H1 (cell line): ENCODE measurements around the gene TRPV6. TPM values are rescaled to one million over a fixed set of nuclear protein-coding genes. Genes with fewer than 3 reads are reported as not detected.

Experiments
- CTCF ChIA-PET: fragments of 300-600 bp; sonication (Branson Sonifier 250); formaldehyde crosslinking; loops from one replicate; lab custom pipeline; 2021; ENCODE audit not compliant: partially characterized antibody; lab: Charles Lee
- POLR2A ChIA-PET: fragments of 300-600 bp; sonication (Branson Sonifier 250); formaldehyde crosslinking; loops from one replicate; lab custom pipeline; 2021; ENCODE audit warnings: inconsistent platforms; ENCODE audit not compliant: partially characterized antibody; lab: Charles Lee
- DNase-seq, 2 experiments: peaks; one replicate each; pipeline versions ENCODE4 v3.0.0 to v3.0.0-alpha.2; 2010 to 2022; ENCODE audit warnings: low spot score in 2 of 2, low read depth in 1 of 2, mixed read lengths in 1 of 2
- FAIRE-seq: peaks from 2 replicates; lab custom pipeline; 2011; peaks lifted over from hg19 to GRCh38; lab: Jason Lieb, UNC
- H2AFZ ChIP-seq: 2 replicates; pipeline ENCODE4 v1.8.1; 2012; ENCODE audit warnings: low read length, inconsistent platforms
- H2AK5ac ChIP-seq: 2 replicates; pipeline ENCODE4 v1.6.1; 2013; ENCODE audit warnings: low read depth, low read length
- H2BK120ac ChIP-seq: replicated peaks from 2 replicates; pipeline ENCODE3; 2013; ENCODE audit warnings: low read depth, low read length, inconsistent platforms
- H2BK12ac ChIP-seq: 2 replicates; pipeline ENCODE4 v1.6.1; 2013; ENCODE audit warnings: low read depth, low read length
- H2BK15ac ChIP-seq: 2 replicates; pipeline ENCODE4 v1.6.1; 2013; ENCODE audit warnings: low read length
- H2BK20ac ChIP-seq: 2 replicates; pipeline ENCODE4 v1.6.1; 2013; ENCODE audit warnings: low read length
- H2BK5ac ChIP-seq: 2 replicates; pipeline ENCODE4 v1.6.1; 2013; ENCODE audit warnings: low read depth, low read length
- H3K14ac ChIP-seq: 2 replicates; pipeline ENCODE4 v1.6.1; 2013; ENCODE audit warnings: inconsistent platforms; ENCODE audit not compliant: insufficient read length
- H3K18ac ChIP-seq: 2 replicates; pipeline ENCODE4 v1.6.1; 2013; ENCODE audit warnings: low read length; ENCODE audit errors: extremely low read depth
- H3K23ac ChIP-seq: 2 replicates; pipeline ENCODE4 v1.6.1; 2013; ENCODE audit warnings: inconsistent platforms; ENCODE audit not compliant: insufficient read length
- H3K23me2 ChIP-seq: 2 replicates; pipeline ENCODE4 v1.6.1; 2013; ENCODE audit warnings: low read depth, low read length
- H3K27ac ChIP-seq: 2 replicates; pipeline ENCODE4 v1.6.1; 2011; ENCODE audit warnings: low read depth, low read length, inconsistent platforms
- H3K27me3 ChIP-seq, 4 experiments: replicated peaks in 1 of 4; 1 replicate in 1 of 4; 2 replicates in 3 of 4; pipeline versions ENCODE4 v1.6.1 to v1.8.1; 2011 to 2013; ENCODE audit warnings: low read length in 3 of 4, mild to moderate bottlenecking in 3 of 4, inconsistent platforms in 2 of 4, mixed read lengths in 2 of 4, moderate library complexity in 1 of 4; ENCODE audit not compliant: control insufficient read depth in 3 of 4, insufficient read depth in 3 of 4; ENCODE audit errors: extremely low read depth in 1 of 4
- H3K36me3 ChIP-seq, 4 experiments: 2 replicates each; pipeline versions ENCODE4 v1.6.1 to v1.8.1; 2011 to 2013; ENCODE audit warnings: mild to moderate bottlenecking in 4 of 4, low read length in 3 of 4, moderate library complexity in 2 of 4, control low read depth in 1 of 4, inconsistent platforms in 1 of 4; ENCODE audit not compliant: insufficient read depth in 4 of 4, control insufficient read depth in 2 of 4
- H3K4ac ChIP-seq: replicated peaks from 2 replicates; pipeline ENCODE3; 2013; ENCODE audit warnings: low read length, low read depth, mixed read lengths, inconsistent platforms; ENCODE audit not compliant: insufficient read length
- H3K4me1 ChIP-seq, 4 experiments: replicated peaks in 1 of 4; 1 replicate in 1 of 4; 2 replicates in 3 of 4; pipeline versions ENCODE4 v1.6.1 to v1.8.1; 2011 to 2013; ENCODE audit warnings: low read length in 3 of 4, inconsistent platforms in 2 of 4, mixed read lengths in 1 of 4; ENCODE audit not compliant: insufficient read depth in 4 of 4, control insufficient read depth in 3 of 4
- H3K4me2 ChIP-seq, 2 experiments: 2 replicates each; pipeline versions ENCODE4 v1.6.1 to v1.8.1; 2011 to 2013; ENCODE audit warnings: low read depth in 2 of 2, low read length in 2 of 2, control low read depth in 1 of 2, inconsistent platforms in 1 of 2, mild to moderate bottlenecking in 1 of 2; ENCODE audit not compliant: insufficient read depth in 1 of 2
- H3K4me3 ChIP-seq, 4 experiments: fragments of 200-600, 300-600 bp in 1 of 4; sonication (generic), shearing (Covaris generic), sonication (Bioruptor Twin) in 1 of 4; 2 replicates each; pipeline versions ENCODE4 v1.5.1 to v1.8.1; 2011 to 2016; ENCODE audit warnings: low read length in 4 of 4, low read depth in 3 of 4, control low read depth in 2 of 4, inconsistent platforms in 2 of 4, mild to moderate bottlenecking in 2 of 4, mixed read lengths in 1 of 4, moderate library complexity in 1 of 4; ENCODE audit not compliant: insufficient read depth in 2 of 4; ENCODE audit errors: extremely low read depth in 1 of 4
- H3K56ac ChIP-seq: replicated peaks from 2 replicates; pipeline ENCODE3; 2013; ENCODE audit warnings: low read depth, mild to moderate bottlenecking, mixed read lengths, low read length, inconsistent platforms; ENCODE audit not compliant: insufficient read length
- H3K79me1 ChIP-seq: 2 replicates; pipeline ENCODE4 v1.6.1; 2013; ENCODE audit warnings: low read depth, low read length, control low read depth
- H3K79me2 ChIP-seq, 2 experiments: 2 replicates each; pipeline versions ENCODE4 v1.6.1 to v1.8.1; 2012 to 2013; ENCODE audit warnings: low read length in 2 of 2, mild to moderate bottlenecking in 2 of 2, inconsistent platforms in 1 of 2; ENCODE audit not compliant: insufficient read depth in 2 of 2, control insufficient read depth in 1 of 2
- H3K9ac ChIP-seq, 4 experiments: replicated peaks in 1 of 4; 1 replicate in 1 of 4; 2 replicates in 3 of 4; pipeline versions ENCODE4 v1.6.1 to v1.8.1; 2011 to 2013; ENCODE audit warnings: low read depth in 3 of 4, low read length in 3 of 4, control low read depth in 2 of 4, mild to moderate bottlenecking in 2 of 4, moderate library complexity in 2 of 4, inconsistent platforms in 1 of 4; ENCODE audit errors: extremely low read depth in 1 of 4
- H3K9me3 ChIP-seq, 2 experiments: 2 replicates each; pipeline versions ENCODE4 v1.6.1 to v1.8.1; 2012 to 2013; ENCODE audit warnings: mild to moderate bottlenecking in 2 of 2, moderate library complexity in 2 of 2, control low read depth in 1 of 2, inconsistent platforms in 1 of 2, low read depth in 1 of 2, low read length in 1 of 2, mixed read lengths in 1 of 2; ENCODE audit not compliant: insufficient read depth in 2 of 2
- H4K20me1 ChIP-seq, 2 experiments: replicated peaks in 1 of 2; 2 replicates each; pipeline versions ENCODE3 to v1.8.1; 2011 to 2013; ENCODE audit warnings: inconsistent platforms in 2 of 2, low read length in 2 of 2, mild to moderate bottlenecking in 1 of 2; ENCODE audit not compliant: insufficient read depth in 2 of 2, control insufficient read depth in 1 of 2
- H4K5ac ChIP-seq: 2 replicates; pipeline ENCODE4 v1.6.1; 2013; ENCODE audit warnings: low read length, low read depth, mixed read lengths, inconsistent platforms; ENCODE audit not compliant: insufficient read length
- H4K8ac ChIP-seq: 2 replicates; pipeline ENCODE4 v1.8.0; 2013; ENCODE audit warnings: mild to moderate bottlenecking, moderate library complexity, low read length, inconsistent platforms; ENCODE audit not compliant: insufficient read depth; ENCODE audit errors: extremely low read depth
- H4K91ac ChIP-seq: replicated peaks from 2 replicates; pipeline ENCODE3; 2013; ENCODE audit warnings: low read length, mixed read lengths, inconsistent platforms; ENCODE audit not compliant: insufficient read length
- ASH2L ChIP-seq: fragments of 200-600, 300-600 bp; sonication (generic); IDR thresholded peaks from one replicate; pipeline ENCODE4 v1.7.1; 2017; ENCODE audit warnings: low read length
- BRCA1 ChIP-seq: IDR thresholded peaks from 2 replicates; pipeline ENCODE4 v1.6.1; 2012; ENCODE audit warnings: low read depth, low read length, improper control_type of control experiment
- CBX8 ChIP-seq: fragments of 300-800, 300-1000 bp; sonication (generic); IDR thresholded peaks from 2 replicates; pipeline ENCODE4 v1.7.1; 2016; ENCODE audit warnings: low read depth, low read length, borderline replicate concordance
- CEBPB ChIP-seq: IDR thresholded peaks from 2 replicates; pipeline ENCODE4 v1.6.1; 2012; ENCODE audit warnings: low read depth, low read length
- CHD2 ChIP-seq: IDR thresholded peaks from 2 replicates; pipeline ENCODE4 v1.6.1; 2012; ENCODE audit warnings: low read length, improper control_type of control experiment
- EZH2 ChIP-seq: fragments of 200-600 bp; sonication (generic); IDR thresholded peaks from 2 replicates; pipeline ENCODE4 v1.7.1; 2012; ENCODE audit warnings: low read depth, mild to moderate bottlenecking, moderate library complexity, low read length, inconsistent platforms; ENCODE audit not compliant: severe bottlenecking
- GABPA ChIP-seq: IDR thresholded peaks from 2 replicates; pipeline ENCODE4 v1.6.1; 2011; ENCODE audit warnings: mild to moderate bottlenecking, low read length, moderate library complexity, borderline replicate concordance; ENCODE audit not compliant: insufficient read depth
- GTF2F1 ChIP-seq: IDR thresholded peaks from 2 replicates; pipeline ENCODE4 v1.6.1; 2012; ENCODE audit warnings: low read depth, low read length, improper control_type of control experiment, borderline replicate concordance
- HDAC2 ChIP-seq, 2 experiments: fragments of 300-600 bp in 1 of 2; sonication (generic) in 1 of 2; IDR thresholded peaks; 2 replicates each; pipeline ENCODE4 v1.6.1; 2011 to 2012; ENCODE audit warnings: low read depth in 2 of 2, low read length in 2 of 2, mild to moderate bottlenecking in 2 of 2, moderate library complexity in 2 of 2, borderline replicate concordance in 1 of 2, inconsistent platforms in 1 of 2
- KDM1A ChIP-seq: fragments of 200-600, 300-600 bp; sonication (generic); IDR thresholded peaks from 2 replicates; pipeline ENCODE4 v1.7.1; 2016; ENCODE audit warnings: mild to moderate bottlenecking, low read length, borderline replicate concordance
- RBBP5 ChIP-seq: IDR thresholded peaks from 2 replicates; pipeline ENCODE4 v1.7.1; 2012; ENCODE audit warnings: low read depth, mild to moderate bottlenecking, inconsistent platforms, low read length, moderate library complexity, borderline replicate concordance
- SAP30 ChIP-seq: fragments of 300-600 bp; sonication (generic); IDR thresholded peaks from 2 replicates; pipeline ENCODE4 v1.7.1; 2012; ENCODE audit warnings: low read length, moderate library complexity, mild to moderate bottlenecking, inconsistent platforms; ENCODE audit not compliant: insufficient read depth, insufficient replicate concordance
- SIN3A ChIP-seq, 2 experiments: IDR thresholded peaks in 1 of 2; conservative IDR thresholded peaks in 1 of 2; 2 replicates each; pipeline ENCODE4 v1.6.1; 2011 to 2012; ENCODE audit warnings: low read length in 2 of 2, improper control_type of control experiment in 1 of 2, low read depth in 1 of 2, mild to moderate bottlenecking in 1 of 2
- polyA plus RNA-seq, 7 experiments: library from polyadenylated mRNA; depleted of rRNA in 3 of 7; stranded (reverse) in 5 of 7; unstranded in 2 of 7; fragments of >200 nt in 5 of 7; fragments of 200-250 nt in 2 of 7; gene quantifications; 1 replicate in 5 of 7; 2 replicates in 1 of 7; 4 replicates in 1 of 7; pipeline versions ENCODE4 v1.2.1 to v1.2.3, GENCODE V29; 2011 to 2013; ENCODE audit warnings: missing spikeins in 2 of 7, mixed read lengths in 2 of 7
- total RNA-seq: library from RNA; stranded (reverse); fragmentation: NEBNext Ultra II Directional; extraction: Animal tissue kit (Norgen Biotek cat#: 25700); gene quantifications from 2 replicates; pipeline ENCODE4 v1.2.1, GENCODE V29; 2021
- TF ChIP-seq, protein P1 (sequence below): IDR thresholded peaks from 2 replicates; pipeline ENCODE4 v1.6.1; 2012; ENCODE audit warnings: inconsistent platforms

TRPV6 gene
- total and polyA plus RNA-seq, 2 of the 8 experiments (the other 6 are each of a cell fraction or from before 2014, with no cell fraction given) = 0.52 to 1.1 TPM

DNA sequence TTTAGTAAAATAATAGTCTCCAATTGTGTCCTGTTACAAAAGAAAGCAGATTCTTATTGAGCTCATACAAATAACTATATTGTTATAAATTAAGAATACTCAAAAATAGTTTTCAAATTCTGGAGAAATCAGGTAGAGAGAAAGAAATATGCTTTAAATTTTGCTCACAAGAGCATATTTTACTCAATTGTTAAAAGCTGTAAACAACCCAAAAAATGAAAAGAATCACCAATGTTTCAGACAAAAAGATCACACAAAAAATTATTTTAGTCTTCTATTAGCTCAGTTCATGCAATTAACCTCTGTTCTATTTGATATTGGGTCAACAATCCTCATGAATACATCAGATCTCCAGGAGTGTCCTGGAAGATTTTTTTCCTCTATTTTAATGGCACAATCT lies 18.6 kb upstream of the TRPV6 start:
- POLR2A ChIA-PET = no interaction called here
- Histone ChIP-seq H3K4me1 (no peaks in the 10 kb centered on the region), H2BK5ac (no peak overlapping the region), H4K91ac (no peak overlapping the region), H3K36me3 (no peaks in the 10 kb centered on the region), H3K56ac (no peak overlapping the region), H4K20me1 (no peaks in the 10 kb centered on the region), H3K4me3 (no peak overlapping the region), H3K79me1 (no peaks in the 10 kb centered on the region), H2AFZ (no peak overlapping the region), H3K4ac (no peak overlapping the region), H2BK120ac (no peak overlapping the region), H2BK15ac (no peak overlapping the region), H2BK20ac (no peak overlapping the region), H3K79me2 (no peaks in the 10 kb centered on the region), H2BK12ac (no peak overlapping the region), H2AK5ac (no peak overlapping the region), H3K23me2 (no peaks in the 10 kb centered on the region), H3K27ac (no peak overlapping the region), H3K9ac (no peak overlapping the region), H3K18ac (no peak overlapping the region), H3K27me3 (no peaks in the 10 kb centered on the region), H4K5ac (no peak overlapping the region), H3K4me2 (no peak overlapping the region), H3K9me3 (peaks cover 26 to 31% of the 10 kb centered on the region in 2 experiments), H3K23ac (no peak overlapping the region), H3K14ac (no peak overlapping the region), H4K8ac (no peak overlapping the region)
- DNase-seq (no peak), FAIRE-seq (no peak)
- CTCF ChIA-PET = interaction anchor here (0.7 to 1.2 kb wide), 4 partner anchors 22 to 100 kb away, joined by 3 to 4 read pairs (median 3); no protein-coding TSS in a partner anchor
- TF ChIP-seq GABPA (no peak), HDAC2 (IDR thresholded peaks at IDR 0.05; ENCODE audit: borderline replicate concordance in 1 of 2, low read depth in 2 of 2, low read length in 2 of 2) (no peak), BRCA1 (no peak), GTF2F1 (no peak), CBX8 (no peak), SAP30 (no peak), KDM1A (no peak), RBBP5 (no peak), EZH2 (no peak), CEBPB (no peak), ASH2L (no peak), SIN3A (conservative IDR thresholded peaks at IDR 0.05 in 1 of 2, IDR thresholded peaks at IDR 0.05 in 1 of 2; ENCODE audit: low read depth in 1 of 2, low read length in 2 of 2) (no peak), CHD2 (no peak)
- TF ChIP-seq, protein P1, sequence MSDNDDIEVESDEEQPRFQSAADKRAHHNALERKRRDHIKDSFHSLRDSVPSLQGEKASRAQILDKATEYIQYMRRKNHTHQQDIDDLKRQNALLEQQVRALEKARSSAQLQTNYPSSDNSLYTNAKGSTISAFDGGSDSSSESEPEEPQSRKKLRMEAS = no peak
